ENCODE measurements around the gene COLEC12. TPM values are rescaled to one million over a fixed set of nuclear protein-coding genes. Genes with fewer than 3 reads are reported as not detected.

The COLEC12 gene
- total RNA-seq, 3 donors from 2014 or later: 2.4 to 12.1 (median 4.7) TPM

DNA sequence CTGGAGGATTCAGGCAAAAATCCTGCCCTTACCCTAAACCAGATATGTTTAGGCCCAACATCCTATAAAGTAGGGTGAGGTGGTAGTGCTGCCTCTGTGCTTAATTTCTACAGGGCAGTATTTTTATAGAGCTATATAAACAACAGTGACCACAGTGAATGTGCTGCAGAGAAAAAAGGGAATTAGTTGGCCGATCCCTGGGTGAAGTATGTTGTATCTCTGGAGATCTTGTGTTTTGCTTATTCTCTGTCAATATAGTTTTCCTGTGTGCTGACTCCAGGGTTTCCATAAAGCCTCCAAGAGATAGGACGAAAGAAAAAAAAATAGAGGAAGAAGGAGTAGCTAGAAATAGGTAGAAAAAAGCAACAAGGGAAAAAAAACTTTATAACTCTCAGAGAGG is 143.7 kb downstream of the COLEC12 start:
- intact Hi-C loops (cut with DNase I, micrococcal nuclease): no loop called here
- no peak overlapping the region for H3K4me3 ChIP-seq
- no peaks in the 10 kb centered on the region for H3K4me1 ChIP-seq (ENCODE audit: low read depth)
- ATAC-seq: no peak
- DNase-seq: no peak
- no peaks in the 10 kb centered on the region for H3K9me3 ChIP-seq
- TF ChIP-seq, protein P1, sequence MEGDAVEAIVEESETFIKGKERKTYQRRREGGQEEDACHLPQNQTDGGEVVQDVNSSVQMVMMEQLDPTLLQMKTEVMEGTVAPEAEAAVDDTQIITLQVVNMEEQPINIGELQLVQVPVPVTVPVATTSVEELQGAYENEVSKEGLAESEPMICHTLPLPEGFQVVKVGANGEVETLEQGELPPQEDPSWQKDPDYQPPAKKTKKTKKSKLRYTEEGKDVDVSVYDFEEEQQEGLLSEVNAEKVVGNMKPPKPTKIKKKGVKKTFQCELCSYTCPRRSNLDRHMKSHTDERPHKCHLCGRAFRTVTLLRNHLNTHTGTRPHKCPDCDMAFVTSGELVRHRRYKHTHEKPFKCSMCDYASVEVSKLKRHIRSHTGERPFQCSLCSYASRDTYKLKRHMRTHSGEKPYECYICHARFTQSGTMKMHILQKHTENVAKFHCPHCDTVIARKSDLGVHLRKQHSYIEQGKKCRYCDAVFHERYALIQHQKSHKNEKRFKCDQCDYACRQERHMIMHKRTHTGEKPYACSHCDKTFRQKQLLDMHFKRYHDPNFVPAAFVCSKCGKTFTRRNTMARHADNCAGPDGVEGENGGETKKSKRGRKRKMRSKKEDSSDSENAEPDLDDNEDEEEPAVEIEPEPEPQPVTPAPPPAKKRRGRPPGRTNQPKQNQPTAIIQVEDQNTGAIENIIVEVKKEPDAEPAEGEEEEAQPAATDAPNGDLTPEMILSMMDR (IDR thresholded peaks at IDR 0.05): no peak
- no peaks in the 10 kb centered on the region for H3K36me3 ChIP-seq (ENCODE audit: low read depth)

DNA sequence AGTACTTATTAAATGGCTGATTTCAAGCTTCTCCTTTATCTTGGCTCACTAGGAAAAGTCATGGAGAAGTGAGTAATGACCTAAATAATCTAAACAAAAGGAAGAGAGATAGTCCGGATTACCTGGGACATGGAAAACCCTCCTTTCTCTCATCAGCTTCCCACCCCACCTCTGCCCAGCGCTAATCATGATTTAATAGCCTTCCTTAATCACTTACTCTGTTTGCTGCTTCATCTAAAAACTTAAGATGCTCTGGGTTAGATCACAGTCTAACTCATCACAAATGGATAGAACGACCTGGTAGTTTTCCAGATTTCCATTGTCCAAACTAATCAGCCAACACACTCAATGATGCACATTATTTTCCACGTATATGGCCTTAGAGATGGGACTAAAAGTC is 144.8 kb downstream of the COLEC12 start:
- no peak overlapping the region for H3K4me3 ChIP-seq
- ATAC-seq: no peak
- H3K36me3 ChIP-seq (ENCODE audit: low read depth): no peaks in the 10 kb centered on the region
- H3K9me3 ChIP-seq: no peaks in the 10 kb centered on the region
- TF ChIP-seq, protein P1 (IDR thresholded peaks at IDR 0.05): no peak
- H3K4me1 ChIP-seq (ENCODE audit: low read depth): no peaks in the 10 kb centered on the region
- intact Hi-C loops (cut with DNase I, micrococcal nuclease): no loop called here
- DNase-seq: no peak

DNA sequence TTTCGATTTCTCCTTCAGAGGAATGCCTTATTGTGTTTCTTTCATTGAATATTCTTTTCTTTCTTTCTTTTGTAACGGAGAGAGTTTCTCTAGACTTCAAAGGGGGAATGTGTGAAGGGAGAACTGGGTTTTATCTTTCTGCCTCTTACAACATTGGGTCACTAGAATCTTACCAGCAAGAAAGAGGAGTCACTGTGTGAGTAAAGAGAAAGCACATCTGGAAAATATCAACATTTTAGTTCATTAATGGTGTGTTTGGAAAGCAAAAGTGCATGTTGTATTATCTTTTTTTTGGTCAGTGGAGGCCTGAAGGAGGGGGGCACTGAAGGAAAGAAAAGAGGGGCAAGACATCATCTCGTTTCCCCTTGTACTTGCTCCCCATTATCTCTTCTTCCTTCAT is 146.0 kb downstream of the COLEC12 start:
- Histone ChIP-seq H3K36me3 (ENCODE audit: low read depth) (no peaks in the 10 kb centered on the region), H3K4me3 (no peak overlapping the region), H3K9me3 (no peaks in the 10 kb centered on the region), H3K4me1 (ENCODE audit: low read depth) (no peaks in the 10 kb centered on the region)
- ATAC-seq (no peak), DNase-seq (no peak)
- intact Hi-C loops (cut with DNase I, micrococcal nuclease): no loop called here
- TF ChIP-seq, protein P1 (IDR thresholded peaks at IDR 0.05): no peak

DNA sequence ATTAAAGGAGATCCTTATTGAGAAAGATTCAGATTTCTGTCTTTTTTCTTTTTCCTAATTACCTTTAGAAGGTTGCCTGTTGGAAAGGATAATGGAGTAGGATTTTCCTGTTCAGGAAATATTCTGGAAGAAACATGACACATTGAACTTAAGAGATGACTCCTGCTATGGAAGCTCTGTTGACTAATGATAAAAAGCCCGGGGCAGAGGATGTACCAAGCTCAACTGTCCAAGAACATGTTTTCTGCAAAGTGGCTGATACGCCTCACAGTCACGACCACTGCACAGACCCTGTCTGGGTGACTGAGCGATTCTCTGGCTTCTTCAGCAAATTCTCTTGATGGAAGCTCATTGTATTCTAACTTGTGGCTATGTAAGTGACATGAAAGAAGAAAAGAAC is 146.5 kb downstream of the COLEC12 start:
- no peaks in the 10 kb centered on the region for H3K9me3 ChIP-seq
- no peaks in the 10 kb centered on the region for H3K36me3 ChIP-seq (ENCODE audit: low read depth)
- DNase-seq (no peak), ATAC-seq (no peak)
- no peaks in the 10 kb centered on the region for H3K4me1 ChIP-seq (ENCODE audit: low read depth)
- no peak overlapping the region for H3K4me3 ChIP-seq
- TF ChIP-seq, protein P1 (IDR thresholded peaks at IDR 0.05): no peak
- intact Hi-C loops (cut with DNase I, micrococcal nuclease): no loop called here

DNA sequence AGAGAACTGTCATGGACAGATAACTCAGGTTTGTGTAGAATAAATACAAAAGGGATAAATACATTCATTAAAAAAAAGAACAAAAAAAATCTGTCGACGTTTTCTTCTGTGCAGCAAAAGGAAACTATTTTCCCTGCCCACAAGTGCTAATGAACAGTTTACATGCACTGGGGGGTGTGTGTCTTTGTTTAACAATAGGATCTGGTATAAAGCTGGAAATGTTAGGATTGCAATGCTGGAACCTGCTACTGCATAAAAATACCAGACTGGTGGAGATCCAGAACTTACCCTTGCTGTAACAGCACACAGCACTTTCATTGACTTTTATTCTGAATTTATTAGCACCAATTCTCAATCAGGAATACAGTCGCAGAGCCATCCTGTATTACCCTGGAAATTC is 148.1 kb downstream of the COLEC12 start:
- no peak for DNase-seq
- no peaks in the 10 kb centered on the region for H3K36me3 ChIP-seq (ENCODE audit: low read depth)
- TF ChIP-seq, protein P1 (IDR thresholded peaks at IDR 0.05): no peak
- no peak overlapping the region for H3K4me3 ChIP-seq
- no peak for ATAC-seq
- intact Hi-C loops (cut with DNase I, micrococcal nuclease): no loop called here
- H3K4me1 ChIP-seq (ENCODE audit: low read depth): no peaks in the 10 kb centered on the region
- H3K9me3 ChIP-seq: no peaks in the 10 kb centered on the region

DNA sequence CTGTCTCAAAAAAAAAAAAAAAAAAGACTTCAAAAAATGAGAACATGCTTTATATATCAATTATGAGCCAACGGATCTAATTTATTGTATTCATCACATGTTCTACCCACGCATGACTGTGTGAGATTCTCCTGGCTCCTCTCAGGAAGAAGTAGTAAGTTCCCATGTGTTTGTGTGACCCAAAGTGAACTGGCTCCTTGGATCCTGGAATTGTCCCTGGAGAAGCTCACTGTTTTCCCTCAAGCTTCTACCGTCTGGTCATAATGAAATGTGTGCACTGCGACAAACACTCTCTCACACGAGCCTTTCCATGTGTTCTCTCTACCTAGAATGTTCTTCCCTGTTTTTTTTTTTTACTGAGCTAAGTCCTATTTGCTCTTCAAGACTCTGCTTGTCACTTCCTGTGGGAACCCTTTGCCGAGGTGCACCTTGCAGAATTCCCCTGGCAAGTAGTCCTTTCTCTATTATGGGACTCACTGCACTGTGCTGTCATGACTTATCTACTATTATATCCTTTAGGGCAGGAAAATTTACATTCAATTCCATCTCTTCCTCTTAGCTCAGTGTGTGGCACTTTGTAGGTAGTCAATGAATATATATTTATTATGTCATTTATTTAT is 149.4 kb downstream of the COLEC12 start:
- TF ChIP-seq, protein P1 (IDR thresholded peaks at IDR 0.05): no peak
- Histone ChIP-seq H3K4me1 (ENCODE audit: low read depth) (no peaks in the 10 kb centered on the region), H3K36me3 (ENCODE audit: low read depth) (no peaks in the 10 kb centered on the region), H3K4me3 (no peak overlapping the region), H3K9me3 (no peaks in the 10 kb centered on the region)
- intact Hi-C loops (cut with DNase I, micrococcal nuclease): no loop called here
- DNase-seq (no peak), ATAC-seq (no peak)
